Stimulated activated CD8-positive, alpha-beta memory T cell treated with anti-CD3 and anti-CD28 coated beads, Interleukin-4, amount 100 ng/mL, for 48 hours (primary cell): Measurements from ENCODE around the gene FAM20C.
"Not testable (repeated sequence)": the region's sequence is repeated elsewhere in the genome, so short reads cannot be mapped to it uniquely, and the experiment has no call there.

Experiments
- DNase-seq: peaks from one replicate; pipeline ENCODE4 v3.0.0-alpha.2; 2020

Gene FAM20C

GRCh38 chr7:193481-194251, 1.3 kb downstream of the FAM20C start:
- DNase-seq = no peak

GRCh38 chr7:194252-195009, 2.1 kb downstream of the FAM20C start:
- no peak for DNase-seq

GRCh38 chr7:195010-195829, 2.8 kb downstream of the FAM20C start:
- no peak for DNase-seq

- no peak for DNase-seq
Observed at GRCh38 chr7:195830-196128, 3.4 kb downstream of the FAM20C start.

- no peak for DNase-seq
Observed at GRCh38 chr7:196283-196682, 3.9 kb downstream of the FAM20C start.

GRCh38 chr7:196778-197321, 4.5 kb downstream of the FAM20C start:
- DNase-seq = no peak

GRCh38 chr7:197413-198335, 5.3 kb downstream of the FAM20C start:
- no peak for DNase-seq

GRCh38 chr7:199483-200249, 7.3 kb downstream of the FAM20C start:
- no peak for DNase-seq

- DNase-seq = no peak
Observed at GRCh38 chr7:200290-200689, 7.9 kb downstream of the FAM20C start.

- no peak for DNase-seq
Observed at GRCh38 chr7:200704-201103, 8.3 kb downstream of the FAM20C start.

GRCh38 chr7:204326-204725, 12.0 kb downstream of the FAM20C start:
- no peak for DNase-seq

- no peak for DNase-seq
Observed at GRCh38 chr7:205115-206010, 13.0 kb downstream of the FAM20C start.

- DNase-seq = not testable (repeated sequence)
Observed at GRCh38 chr7:206351-206750, 14.0 kb downstream of the FAM20C start.

- no peak for DNase-seq
Observed at GRCh38 chr7:207418-208129, 15.2 kb downstream of the FAM20C start.

- DNase-seq = no peak
Observed at GRCh38 chr7:208130-208673, 15.8 kb downstream of the FAM20C start.

GRCh38 chr7:208816-209215, 16.4 kb downstream of the FAM20C start:
- no peak for DNase-seq

- DNase-seq = no peak
Observed at GRCh38 chr7:209416-209815, 17.0 kb downstream of the FAM20C start.

- no peak for DNase-seq
Observed at GRCh38 chr7:209906-210305, 17.5 kb downstream of the FAM20C start.

GRCh38 chr7:210401-210925, 18.1 kb downstream of the FAM20C start:
- DNase-seq = no peak
